Mucosa of descending colon (tissue), 3 donors: ENCODE data around the gene SKOR2. TPM values are rescaled to one million over a fixed set of nuclear protein-coding genes. Genes with fewer than 3 reads are reported as not detected.

Source experiments
- ATAC-seq: fragments of 200-7000 bp; cut with Tn5 transposase; one replicate; pipeline ENCODE4 v1.9.1; 2020; ENCODE audit warnings: mild to moderate bottlenecking, moderate library complexity
- DNase-seq, 3 donors: peaks; one replicate each; pipeline ENCODE4 v3.0.0-alpha.2; 2020
- H3K36me3 ChIP-seq: fragments of 200-600 bp; one replicate; pipeline ENCODE4 v1.8.0; 2021; ENCODE audit warnings: low read depth, mild to moderate bottlenecking
- H3K4me1 ChIP-seq: fragments of 200-600 bp; one replicate; pipeline ENCODE4 v1.8.0; 2021; ENCODE audit warnings: low read depth, mild to moderate bottlenecking
- H3K4me3 ChIP-seq: fragments of 200-600 bp; one replicate; pipeline ENCODE4 v1.8.0; 2021; ENCODE audit warnings: mild to moderate bottlenecking
- H3K9me3 ChIP-seq: fragments of 200-600 bp; one replicate; pipeline ENCODE4 v1.8.0; 2021; ENCODE audit warnings: mild to moderate bottlenecking
- CTCF ChIP-seq: fragments of 200-600 bp; IDR thresholded peaks from one replicate; pipeline ENCODE4 v1.8.0; 2022; ENCODE audit warnings: antibody characterized with exemption, mild to moderate bottlenecking
- intact Hi-C, 2 donors: fragments of 100-400 bp; cut with DNase I in 1 of 2; cut with micrococcal nuclease in 1 of 2; formaldehyde crosslinking; loops; one replicate each; pipeline versions ENCODE4 v1.11.0 to v1.11.1; 2022; cut with DNase I, micrococcal nuclease
- total RNA-seq, 3 donors: library from RNA; stranded (reverse); fragmentation: NEBNext Ultra II Directional in 2 of 3; extraction: Animal tissue kit (Norgen Biotek cat#: 25700) in 2 of 3; gene quantifications; one replicate each; pipeline versions ENCODE4 v1.2.1 to v1.2.4, GENCODE V29; 2021 to 2023
- donor health status: DM: no; HTN: no; CAD: no; lungs with moderate emphysema.
- donor health status: DM: no; HTN: no; CAD: no.
- donor health status: DM: no; HTN: yes; CAD: no.

The SKOR2 gene
- total RNA-seq, 3 donors from 2014 or later, result not detected

- intact Hi-C loops, result no loop called here
- no peaks in the 10 kb centered on the region for H3K9me3 ChIP-seq
- H3K36me3 ChIP-seq, result no peaks in the 10 kb centered on the region
- DNase-seq (no peak), ATAC-seq (no peak)
- no peak overlapping the region for H3K4me3 ChIP-seq
- no peak for TF ChIP-seq CTCF
- H3K4me1 ChIP-seq, result no peaks in the 10 kb centered on the region
Observed at GRCh38 chr18:47274961-47275360, 23.5 kb upstream of the SKOR2 start.

DNA sequence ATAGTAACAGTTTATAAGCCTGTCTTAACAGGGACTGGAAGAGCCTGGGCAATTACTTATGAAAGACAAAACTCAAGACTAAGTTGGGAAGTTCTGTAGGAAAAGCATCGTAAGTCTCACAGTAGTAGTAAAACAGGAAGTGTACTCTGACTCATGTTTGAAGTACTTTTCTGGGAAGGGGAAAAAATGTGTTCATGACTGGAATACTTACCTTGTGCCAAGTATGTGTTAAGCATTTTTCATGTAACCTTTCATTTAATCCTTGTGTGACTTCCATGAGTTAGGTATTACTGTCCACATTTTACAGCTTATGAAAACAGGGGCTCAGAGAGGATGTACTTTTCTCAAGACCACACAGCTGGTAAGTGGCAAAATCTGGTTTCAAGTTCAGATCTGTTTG is 13.7 kb upstream of the SKOR2 start:
- intact Hi-C loops, result no loop called here
- H3K9me3 ChIP-seq, result no peaks in the 10 kb centered on the region
- H3K4me3 ChIP-seq, result no peak overlapping the region
- ATAC-seq (no peak), DNase-seq (no peak)
- H3K4me1 ChIP-seq, result no peaks in the 10 kb centered on the region
- no peak for TF ChIP-seq CTCF
- H3K36me3 ChIP-seq, result no peaks in the 10 kb centered on the region

DNA sequence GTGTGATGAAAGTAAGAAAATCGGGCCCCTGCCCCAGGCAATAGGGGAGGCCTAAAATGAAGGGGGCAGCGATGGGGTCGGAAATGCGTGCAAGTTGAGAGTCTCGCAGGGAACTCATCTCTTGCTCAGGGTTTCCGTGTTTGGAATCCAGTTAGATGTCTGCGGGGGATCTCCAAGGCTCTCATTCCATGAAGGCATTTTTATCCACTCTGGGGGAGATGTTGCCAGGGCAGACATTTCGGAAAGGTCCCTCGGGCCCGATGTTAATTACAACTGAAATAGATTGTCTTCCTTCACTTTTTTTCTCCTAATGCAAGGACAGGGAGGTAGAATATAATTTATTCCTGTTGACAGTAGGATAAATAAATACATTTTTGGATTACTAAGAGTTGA is 12.8 kb upstream of the SKOR2 start:
- ATAC-seq (no peak), DNase-seq (no peak)
- Histone ChIP-seq H3K4me3 (no peak overlapping the region), H3K4me1 (no peaks in the 10 kb centered on the region), H3K9me3 (no peaks in the 10 kb centered on the region), H3K36me3 (no peaks in the 10 kb centered on the region)
- intact Hi-C loops, result no loop called here
- no peak for TF ChIP-seq CTCF

DNA sequence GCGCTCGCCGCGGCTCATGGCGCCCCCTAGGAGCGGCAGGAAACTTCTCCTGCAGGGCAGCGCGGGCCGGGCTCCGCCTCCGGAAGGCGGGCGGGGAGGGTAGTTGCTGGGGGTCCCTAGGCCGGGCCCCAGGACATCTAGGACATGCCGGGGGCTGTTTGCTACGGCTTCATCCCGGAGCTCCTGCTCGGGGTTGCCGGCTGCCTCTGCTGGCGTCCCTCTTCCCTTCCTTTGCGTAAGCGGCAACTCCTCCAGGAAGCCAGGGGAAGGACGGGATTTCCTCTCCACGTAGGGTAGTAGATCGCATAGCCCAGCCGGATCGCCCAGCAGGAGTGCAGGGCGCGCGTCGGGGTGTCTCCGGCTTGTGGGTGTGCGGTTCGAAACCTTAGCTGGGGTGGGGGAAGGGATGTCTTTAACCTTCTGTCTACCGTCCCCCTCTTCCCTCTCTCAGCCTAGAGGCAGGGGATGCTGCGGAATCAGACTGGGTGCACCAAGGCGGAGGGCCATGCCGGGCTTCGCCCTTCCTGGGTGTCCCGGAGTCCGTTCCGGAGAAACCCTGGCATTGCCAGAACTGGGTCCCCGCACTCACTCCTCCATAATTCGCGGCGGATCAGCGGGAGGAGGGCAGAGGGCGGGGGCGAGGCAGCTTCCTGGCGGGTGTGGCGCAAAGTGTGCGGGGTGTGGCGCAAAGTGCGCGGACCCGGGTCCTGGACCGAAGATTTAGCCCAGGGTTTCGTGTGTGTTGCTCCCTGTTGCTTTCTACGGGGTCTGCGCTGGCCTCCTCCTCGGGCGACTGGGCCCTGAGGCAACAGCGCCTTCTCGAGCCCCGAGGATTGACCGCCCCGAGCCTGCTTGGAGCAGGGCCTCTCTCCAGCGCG is 12.2 kb upstream of the SKOR2 start:
- H3K4me3 ChIP-seq, result no peak overlapping the region
- DNase-seq (no peak), ATAC-seq (no peak)
- intact Hi-C loops, result no loop called here
- no peak for TF ChIP-seq CTCF
- no peaks in the 10 kb centered on the region for H3K36me3 ChIP-seq
- H3K9me3 ChIP-seq, result no peaks in the 10 kb centered on the region
- H3K4me1 ChIP-seq, result no peaks in the 10 kb centered on the region

DNA sequence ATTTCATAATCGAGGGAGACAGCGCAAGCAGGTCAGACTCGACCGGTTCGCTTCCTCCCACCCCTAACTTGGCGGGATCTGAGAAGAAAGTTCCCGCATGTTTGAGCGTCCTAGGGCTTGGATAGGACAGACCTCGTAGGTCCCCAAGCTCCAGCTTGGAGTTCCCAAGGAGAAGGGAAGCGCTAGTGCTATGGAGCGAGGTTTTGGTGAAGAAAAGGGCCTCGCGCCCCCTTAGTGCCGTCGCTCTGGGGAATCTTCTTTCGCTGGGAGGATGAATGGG is 11.6 kb upstream of the SKOR2 start:
- intact Hi-C loops, result no loop called here
- no peak overlapping the region for H3K4me3 ChIP-seq
- TF ChIP-seq CTCF, result no peak

More for the DNA sequence above, 11.6 kb upstream of the SKOR2 start:
- Histone ChIP-seq H3K36me3 (no peaks in the 10 kb centered on the region), H3K9me3 (no peaks in the 10 kb centered on the region), H3K4me1 (no peaks in the 10 kb centered on the region)
- DNase-seq (no peak), ATAC-seq (no peak)
